HAP-1 (cell line): ENCODE data around the gene PLXDC2.

ENCODE experiments used
- DNase-seq, 2 experiments: peaks; one replicate each; pipeline ENCODE4 v3.0.0-alpha.2; 2016 to 2020; ENCODE audit warnings: low spot score in 2 of 2
- H3K27me3 ChIP-seq: fragments of 250-450 bp; sonication (Bioruptor Pico); 2 replicates; pipeline ENCODE4 v1.5.1; 2020; ENCODE audit warnings: low read depth, mild to moderate bottlenecking, moderate library complexity
- H3K36me3 ChIP-seq: fragments of 250-450 bp; sonication (Bioruptor Pico); replicated peaks from 2 replicates; pipeline ENCODE4 v1.5.1; 2020; ENCODE audit warnings: mild to moderate bottlenecking
- H3K4me1 ChIP-seq: fragments of 250-450 bp; sonication (Bioruptor Pico); 2 replicates; pipeline ENCODE4 v1.5.1; 2020; ENCODE audit warnings: mild to moderate bottlenecking
- H3K4me3 ChIP-seq: fragments of 250-450 bp; sonication (Bioruptor Pico); 2 replicates; pipeline ENCODE4 v1.5.1; 2020; ENCODE audit warnings: mild to moderate bottlenecking, moderate library complexity
- H3K9me3 ChIP-seq: fragments of 250-450 bp; sonication (Bioruptor Pico); 2 replicates; pipeline ENCODE4 v1.5.1; 2020; ENCODE audit warnings: mild to moderate bottlenecking, moderate library complexity
- in situ Hi-C: fragments of 300-500 bp; cut with MboI; formaldehyde crosslinking; loops from 3 replicates; pipeline ENCODE4 v1.14.3; 2020; ENCODE audit warnings: low sequenced_read_pairs, inconsistent platforms, mixed read lengths

Gene PLXDC2

GRCh38 chr10:20303453-20304152, 487.4 kb downstream of the PLXDC2 start:
- Histone ChIP-seq H3K27me3 (no peaks in the 10 kb centered on the region), H3K9me3 (no peaks in the 10 kb centered on the region), H3K4me1 (0 out of 2 replicates have a peak, but pooled peaks cover 9% of the 10 kb centered on the region), H3K4me3 (no peak overlapping the region), H3K36me3 (no peaks in the 10 kb centered on the region)
- DNase-seq = no peak
- in situ Hi-C loops = no loop called here

GRCh38 chr10:20313665-20314064, 497.4 kb downstream of the PLXDC2 start:
- H3K4me3 ChIP-seq = no peak overlapping the region
- in situ Hi-C loops = no loop called here
- H3K27me3 ChIP-seq = no peaks in the 10 kb centered on the region
- H3K36me3 ChIP-seq = no peaks in the 10 kb centered on the region
- no peaks in the 10 kb centered on the region for H3K4me1 ChIP-seq
- DNase-seq = no peak
- no peaks in the 10 kb centered on the region for H3K9me3 ChIP-seq

DNA sequence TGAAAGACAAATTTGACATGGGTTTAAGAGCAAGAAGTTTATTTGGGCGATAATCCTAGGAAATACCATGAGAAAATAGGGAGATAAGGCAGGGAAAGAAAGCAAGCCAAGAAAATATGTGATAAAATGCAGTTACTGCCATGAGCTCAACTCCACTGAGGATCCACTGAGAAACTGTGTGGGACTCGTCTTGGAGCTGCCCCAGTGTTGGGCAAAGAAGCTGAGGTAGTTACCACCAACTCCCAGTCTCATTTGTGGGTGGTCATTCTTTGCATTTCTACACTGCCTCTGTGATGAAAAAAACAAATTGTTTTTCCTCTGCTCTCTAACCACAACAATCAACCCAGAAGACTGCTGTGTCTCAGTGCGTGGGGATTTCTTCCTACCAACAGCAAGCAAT, 498.2 kb downstream of the PLXDC2 start:
- H3K4me3 ChIP-seq = no peak overlapping the region
- no peaks in the 10 kb centered on the region for H3K27me3 ChIP-seq
- no peaks in the 10 kb centered on the region for H3K9me3 ChIP-seq
- in situ Hi-C loops = no loop called here
- no peak for DNase-seq
- no peaks in the 10 kb centered on the region for H3K4me1 ChIP-seq
- H3K36me3 ChIP-seq = no peaks in the 10 kb centered on the region

DNA sequence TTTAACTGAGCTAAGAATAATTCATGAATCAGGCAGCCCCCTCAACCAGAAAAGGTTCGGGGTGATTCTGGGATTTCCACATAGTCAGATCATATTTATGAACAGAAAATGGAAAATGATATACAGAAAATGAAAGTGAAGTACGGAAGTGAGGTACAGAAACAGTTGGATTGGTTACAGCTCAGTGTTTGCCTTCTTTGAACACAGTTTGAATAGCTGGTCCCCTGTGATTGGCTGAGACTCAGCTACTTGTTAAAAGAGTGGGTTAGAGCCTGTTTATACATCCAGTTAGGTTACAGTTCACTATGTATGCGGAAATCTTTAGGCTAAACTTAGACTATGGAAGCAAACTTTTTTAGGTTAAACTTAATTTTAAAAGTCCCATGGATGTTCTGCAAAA, 511.7 kb downstream of the PLXDC2 start:
- DNase-seq = no peak
- in situ Hi-C loops = no loop called here

GRCh38 chr10:20330246-20330645, 514.0 kb downstream of the PLXDC2 start:
- no peak for DNase-seq
- Histone ChIP-seq H3K4me1 (no peaks in the 10 kb centered on the region), H3K27me3 (no peaks in the 10 kb centered on the region), H3K36me3 (no peaks in the 10 kb centered on the region), H3K9me3 (no peaks in the 10 kb centered on the region), H3K4me3 (no peak overlapping the region)
- in situ Hi-C loops = no loop called here

More for the DNA sequence above, 511.7 kb downstream of the PLXDC2 start:
- no peak overlapping the region for H3K4me3 ChIP-seq
- H3K36me3 ChIP-seq = no peaks in the 10 kb centered on the region
- H3K9me3 ChIP-seq = no peaks in the 10 kb centered on the region
- H3K4me1 ChIP-seq = no peaks in the 10 kb centered on the region
- H3K27me3 ChIP-seq = no peaks in the 10 kb centered on the region

- Histone ChIP-seq H3K4me1 (no peaks in the 10 kb centered on the region), H3K9me3 (no peaks in the 10 kb centered on the region), H3K27me3 (no peaks in the 10 kb centered on the region), H3K4me3 (no peak overlapping the region), H3K36me3 (no peaks in the 10 kb centered on the region)
- no peak for DNase-seq
- in situ Hi-C loops = no loop called here
These were observed 518.3 kb downstream of the PLXDC2 start for GRCh38 chr10:20334559-20334958.
